GM12892 (cell line): ENCODE measurements around the gene ARHGAP10.

ENCODE experiments used
- POLR2A ChIP-seq: IDR thresholded peaks from 2 replicates; pipeline ENCODE4 v1.6.1; 2011; ENCODE audit warnings: low read depth, low read length, control low read depth
- POLR2AphosphoS5 ChIP-seq: IDR thresholded peaks from 2 replicates; pipeline ENCODE4 v1.6.1; 2011; ENCODE audit warnings: low read depth, low read length, control low read depth

DNA sequence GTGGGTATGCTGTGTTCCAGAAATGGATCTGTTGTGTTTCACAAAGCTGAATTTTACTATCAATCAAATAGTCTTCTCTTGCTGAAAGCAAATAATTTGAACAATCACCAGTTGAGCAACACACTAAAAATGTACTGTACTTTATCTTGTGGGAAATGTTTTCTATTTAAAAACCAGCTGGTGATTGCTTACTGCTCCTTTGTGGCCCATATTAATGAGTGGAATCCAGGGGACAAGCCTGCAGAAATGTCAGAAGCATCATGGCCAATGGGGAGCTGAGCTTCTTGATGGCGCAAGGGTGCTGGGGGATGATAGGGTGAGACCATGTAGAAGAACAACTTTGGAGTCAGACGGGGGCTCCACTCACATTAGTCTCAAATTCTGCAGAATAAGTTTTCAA, 346.2 kb downstream of the ARHGAP10 start:
- no peak for TF ChIP-seq POLR2AphosphoS5
- no peak for TF ChIP-seq POLR2A
